Tibial nerve (tissue), 4 donors: ENCODE data around the gene PRKCE. TPM values are rescaled to one million over a fixed set of nuclear protein-coding genes. Genes with fewer than 3 reads are reported as not detected.
"Not testable (repeated sequence)": the region's sequence is repeated elsewhere in the genome, so short reads cannot be mapped to it uniquely, and the experiment has no call there.

ENCODE experiments used
- DNase-seq, 2 donors: peaks; one replicate each; pipeline ENCODE4 v3.0.0-alpha.2; 2019; ENCODE audit warnings: low spot score in 2 of 2
- H3K27ac ChIP-seq, 4 donors: fragments of 200-600 bp; sonication (generic) in 3 of 4; one replicate each; pipeline ENCODE4 v1.5.1; 2017 to 2019; ENCODE audit warnings: mild to moderate bottlenecking in 1 of 4
- H3K27me3 ChIP-seq, 2 donors: fragments of 200-600 bp; sonication (generic) in 1 of 2; one replicate each; pipeline versions ENCODE4 v1.5.1 to v1.6.0; 2017 to 2019
- H3K36me3 ChIP-seq, 3 donors: fragments of 200-600 bp; sonication (generic); one replicate each; pipeline ENCODE4 v1.5.1; 2018 to 2019
- H3K4me1 ChIP-seq, 4 donors: fragments of 200-600 bp; sonication (generic) in 3 of 4; one replicate each; pipeline ENCODE4 v1.5.1; 2017 to 2019
- H3K4me3 ChIP-seq, 4 donors: fragments of 200-600 bp; sonication (generic) in 3 of 4; one replicate each; pipeline ENCODE4 v1.5.1; 2017 to 2019; ENCODE audit warnings: mild to moderate bottlenecking in 1 of 4, moderate library complexity in 1 of 4
- H3K9me3 ChIP-seq, 4 donors: fragments of 200-600 bp; sonication (generic) in 3 of 4; one replicate each; pipeline ENCODE4 v1.5.1; 2017 to 2019
- EP300 ChIP-seq, 2 donors: sonication (generic); formaldehyde crosslinking; IDR thresholded peaks; one replicate each; pipeline ENCODE4 v1.6.1; 2017; ENCODE audit warnings: antibody characterized with exemption in 2 of 2, mild to moderate bottlenecking in 1 of 2
- POLR2A ChIP-seq, 2 donors: fragments of 450-650 bp; IDR thresholded peaks; one replicate each; pipeline ENCODE4 v1.6.1; 2017; ENCODE audit warnings: antibody characterized with exemption in 2 of 2, mild to moderate bottlenecking in 2 of 2, moderate library complexity in 2 of 2
- WGBS, 2 donors: methylation state at CpG; one replicate each; pipeline ENCODE4 v1.1.5; 2018; 5-methylcytosine and 5-hydroxymethylcytosine counted together
- total RNA-seq, 4 donors: library from RNA; depleted of rRNA; stranded (reverse); fragments of >200 nt; gene quantifications; one replicate each; pipeline ENCODE4 v1.1.0, GENCODE V29; 2016
- TF ChIP-seq, protein P1 (sequence below), 5 experiments: fragments of 200-600 bp in 3 of 5; fragments of 450-650 bp in 2 of 5; sonication (generic) in 3 of 5; IDR thresholded peaks; one replicate each; pipeline ENCODE4 v1.5.1; 2016 to 2019; ENCODE audit warnings: antibody characterized with exemption in 5 of 5, mild to moderate bottlenecking in 3 of 5, moderate library complexity in 2 of 5

PRKCE gene
- total RNA-seq, 4 donors from 2014 or later = 14.4 to 22.4 (median 17.9) TPM

DNA sequence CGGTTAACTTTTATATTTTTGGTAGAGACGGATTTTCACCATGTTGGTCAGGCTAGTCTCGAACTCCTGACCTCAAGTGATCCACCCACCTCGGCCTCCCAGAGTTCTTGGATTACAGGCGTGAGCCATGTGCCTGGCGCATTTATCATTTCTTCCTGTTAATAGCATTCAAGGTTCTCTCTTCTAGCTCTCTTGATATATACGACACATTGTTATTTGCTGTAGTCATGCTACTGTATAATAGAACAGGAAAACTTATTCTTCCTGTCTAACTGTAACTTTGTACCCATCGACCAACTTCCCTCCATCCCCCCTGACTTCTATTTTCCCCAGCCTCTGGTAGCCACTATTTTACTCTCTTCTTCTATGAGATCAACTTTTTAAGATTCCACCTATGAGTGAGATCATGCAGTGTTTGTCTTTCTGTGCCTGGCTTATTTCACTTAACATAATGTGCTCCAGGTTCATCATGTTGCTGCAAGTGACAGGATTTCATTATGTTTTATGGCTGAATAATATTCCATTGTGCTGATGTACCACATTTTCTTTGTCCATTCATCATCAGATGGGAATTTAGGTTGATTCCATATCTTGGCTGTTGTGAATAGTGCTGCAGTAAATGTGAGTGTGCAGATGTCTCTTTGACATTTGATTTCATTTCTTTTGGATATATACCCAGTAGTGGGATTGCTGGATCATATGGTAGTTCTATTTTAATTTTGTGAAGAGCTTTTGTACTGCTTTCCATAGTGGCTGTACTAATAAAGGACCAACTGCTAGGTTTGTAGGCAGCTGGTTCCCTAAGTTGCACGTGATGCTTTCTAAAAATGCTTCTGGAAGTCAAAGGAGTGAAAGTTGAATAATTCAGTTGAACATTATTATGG lies 205.2 kb downstream of the PRKCE start:
- WGBS, 2 donors = 83 to 86% methylated on average over 9 of the region's 9 CpGs
- Histone ChIP-seq H3K27ac (peak overlapping the region in 2 of 4 donors; percentile 47 to 57), H3K27me3 (no peaks in the 10 kb centered on the region), H3K4me3 (no peak overlapping the region), H3K9me3 (no peaks in the 10 kb centered on the region), H3K36me3 (no peaks in the 10 kb centered on the region), H3K4me1 (peaks cover 0 to 87% (median 30%) of the 10 kb centered on the region in 4 donors)
- TF ChIP-seq EP300 (IDR thresholded peaks at IDR 0.05) (no peak), POLR2A (IDR thresholded peaks at IDR 0.05) (no peak)
- TF ChIP-seq, protein P1, sequence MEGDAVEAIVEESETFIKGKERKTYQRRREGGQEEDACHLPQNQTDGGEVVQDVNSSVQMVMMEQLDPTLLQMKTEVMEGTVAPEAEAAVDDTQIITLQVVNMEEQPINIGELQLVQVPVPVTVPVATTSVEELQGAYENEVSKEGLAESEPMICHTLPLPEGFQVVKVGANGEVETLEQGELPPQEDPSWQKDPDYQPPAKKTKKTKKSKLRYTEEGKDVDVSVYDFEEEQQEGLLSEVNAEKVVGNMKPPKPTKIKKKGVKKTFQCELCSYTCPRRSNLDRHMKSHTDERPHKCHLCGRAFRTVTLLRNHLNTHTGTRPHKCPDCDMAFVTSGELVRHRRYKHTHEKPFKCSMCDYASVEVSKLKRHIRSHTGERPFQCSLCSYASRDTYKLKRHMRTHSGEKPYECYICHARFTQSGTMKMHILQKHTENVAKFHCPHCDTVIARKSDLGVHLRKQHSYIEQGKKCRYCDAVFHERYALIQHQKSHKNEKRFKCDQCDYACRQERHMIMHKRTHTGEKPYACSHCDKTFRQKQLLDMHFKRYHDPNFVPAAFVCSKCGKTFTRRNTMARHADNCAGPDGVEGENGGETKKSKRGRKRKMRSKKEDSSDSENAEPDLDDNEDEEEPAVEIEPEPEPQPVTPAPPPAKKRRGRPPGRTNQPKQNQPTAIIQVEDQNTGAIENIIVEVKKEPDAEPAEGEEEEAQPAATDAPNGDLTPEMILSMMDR (IDR thresholded peaks at IDR 0.05) = no peak
- no peak for DNase-seq

DNA sequence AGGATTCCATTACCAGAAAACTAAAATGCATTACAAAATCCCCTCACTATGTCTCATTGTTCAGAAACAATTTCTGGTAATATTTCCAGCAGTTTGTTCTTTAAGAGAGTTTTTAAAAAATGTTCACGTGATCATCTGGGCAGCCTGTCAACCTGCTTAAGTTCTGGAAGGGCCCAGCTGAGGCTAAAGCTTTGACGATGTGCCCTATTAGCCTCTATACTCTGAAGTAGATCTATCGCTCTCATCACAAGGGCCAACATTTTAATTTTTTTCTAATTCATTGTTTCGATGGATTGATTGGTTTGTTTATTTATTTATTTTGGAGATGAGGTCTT lies 205.8 kb downstream of the PRKCE start:
- Histone ChIP-seq H3K4me1 (peaks cover 0 to 84% (median 31%) of the 10 kb centered on the region in 4 donors), H3K36me3 (no peaks in the 10 kb centered on the region), H3K4me3 (no peak overlapping the region), H3K9me3 (no peaks in the 10 kb centered on the region), H3K27ac (peak overlapping the region in 2 of 4 donors; percentile 47 to 57), H3K27me3 (no peaks in the 10 kb centered on the region)
- 23 to 30% methylated on average over 4 of the region's 4 CpGs for WGBS, 2 donors
- no peak for DNase-seq
- TF ChIP-seq POLR2A (IDR thresholded peaks at IDR 0.05) = no peak
- TF ChIP-seq, protein P1 (IDR thresholded peaks at IDR 0.05) = no peak
- no peak for TF ChIP-seq EP300 (IDR thresholded peaks at IDR 0.05)

DNA sequence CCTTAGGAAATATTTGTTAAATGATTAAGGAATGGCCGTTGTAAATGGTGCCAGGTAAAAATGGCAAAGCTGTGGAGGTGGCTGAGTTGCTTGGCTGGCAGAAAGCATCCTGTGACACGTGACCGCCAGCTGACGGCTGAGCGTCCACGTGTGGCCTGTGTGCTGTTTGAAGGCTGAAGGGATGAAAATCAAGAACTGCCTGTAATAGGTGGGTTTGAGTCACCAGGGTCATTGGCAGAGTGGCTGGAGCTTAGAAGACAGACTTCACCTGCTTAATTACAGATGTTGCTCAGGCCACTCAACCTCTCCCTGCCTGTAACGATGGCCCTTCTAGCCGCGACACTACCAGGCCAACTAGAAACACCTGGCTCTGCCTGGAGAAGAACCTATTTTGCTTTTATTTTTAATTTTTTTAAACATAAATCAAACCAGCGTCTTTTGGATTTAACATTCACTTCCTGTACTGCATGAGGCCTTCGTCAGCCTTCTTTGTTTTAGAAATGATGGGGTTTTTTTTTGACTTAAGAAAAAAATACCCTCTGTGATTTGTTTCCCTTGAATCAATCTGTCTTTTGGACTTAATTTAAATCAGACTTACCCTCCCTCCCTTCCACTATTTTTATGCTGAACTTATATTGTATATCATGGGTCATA lies 206.5 kb downstream of the PRKCE start:
- H3K36me3 ChIP-seq = no peaks in the 10 kb centered on the region
- no peak for TF ChIP-seq POLR2A (IDR thresholded peaks at IDR 0.05)
- no peak for TF ChIP-seq EP300 (IDR thresholded peaks at IDR 0.05)
- TF ChIP-seq, protein P1 (IDR thresholded peaks at IDR 0.05) = no peak
- 70 to 81% methylated on average over 11 of the region's 11 CpGs for WGBS, 2 donors
- no peaks in the 10 kb centered on the region for H3K9me3 ChIP-seq
- peaks cover 0 to 79% (median 28%) of the 10 kb centered on the region in 4 donors for H3K4me1 ChIP-seq
- DNase-seq = no peak
- H3K4me3 ChIP-seq = no peak overlapping the region
- H3K27me3 ChIP-seq = no peaks in the 10 kb centered on the region
- H3K27ac ChIP-seq = peak overlapping the region in 2 of 4 donors; percentile 47 to 57

DNA sequence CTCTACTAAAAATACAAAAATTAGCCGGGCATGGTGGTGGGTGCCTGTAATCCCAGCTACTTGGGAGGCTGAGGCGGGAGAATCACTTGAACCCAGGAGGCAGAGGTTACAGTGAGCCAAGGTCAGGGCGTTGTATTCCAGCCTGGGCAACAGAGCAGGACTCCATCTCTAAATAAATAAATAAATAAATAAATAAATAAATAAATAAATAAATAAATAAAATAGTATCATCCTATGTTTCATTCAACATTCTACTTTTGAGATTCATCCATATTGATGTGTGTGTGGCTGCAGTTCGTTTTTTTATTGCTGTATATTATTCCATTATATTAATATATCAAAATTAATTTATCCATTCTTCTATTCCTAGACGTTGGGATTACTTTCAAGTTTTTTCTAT lies 207.4 kb downstream of the PRKCE start:
- WGBS, 2 donors = 87 to 95% methylated on average over 5 of the region's 5 CpGs
- not testable (repeated sequence) for H3K27ac ChIP-seq, H3K4me3 ChIP-seq, DNase-seq, H3K36me3 ChIP-seq, H3K27me3 ChIP-seq, H3K9me3 ChIP-seq
- peaks cover 0 to 70% (median 24%) of the 10 kb centered on the region in 4 donors for H3K4me1 ChIP-seq

DNA sequence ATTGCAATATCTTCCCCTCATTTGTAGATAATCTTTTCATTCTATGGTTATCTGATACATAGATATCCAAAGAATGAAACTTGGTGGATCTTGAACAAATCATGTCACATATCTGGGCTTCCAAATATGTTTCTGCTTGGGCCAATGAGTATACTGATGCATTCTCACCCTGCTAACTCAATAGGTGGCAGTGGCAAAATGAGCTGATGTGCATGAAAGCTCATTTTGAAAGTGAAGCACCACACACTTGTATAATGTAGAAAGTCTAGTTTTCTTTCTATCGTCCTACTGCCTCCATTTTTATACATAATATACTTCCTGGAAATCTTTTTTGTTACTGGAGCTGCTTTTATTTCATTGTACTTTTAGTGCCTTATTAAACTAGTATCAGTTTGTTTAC lies 208.2 kb downstream of the PRKCE start:
- DNase-seq = no peak
- Histone ChIP-seq H3K36me3 (no peaks in the 10 kb centered on the region), H3K4me1 (peaks cover 0 to 62% (median 24%) of the 10 kb centered on the region in 4 donors), H3K27ac (peak overlapping the region in 2 of 4 donors; percentile 82 to 83), H3K4me3 (no peak overlapping the region), H3K9me3 (no peaks in the 10 kb centered on the region), H3K27me3 (no peaks in the 10 kb centered on the region)
- TF ChIP-seq, protein P1 (IDR thresholded peaks at IDR 0.05) = no peak
- TF ChIP-seq POLR2A (IDR thresholded peaks at IDR 0.05) (no peak), EP300 (IDR thresholded peaks at IDR 0.05) (no peak)
- 69 to 79% methylated on average over 1 of the region's 1 CpG for WGBS, 2 donors
